Brain microvascular endothelial cell (primary cell): Measurements from ENCODE around the gene FRAS1.

Experiments used
- DNase-seq: peaks from one replicate; pipeline ENCODE4 v3.0.0-alpha.2; 2020
- H3K27ac ChIP-seq: fragments of 250-450 bp; sonication (Bioruptor Pico); 2 replicates; pipeline ENCODE4 v1.5.1; 2020; ENCODE audit warnings: mild to moderate bottlenecking, moderate library complexity
- H3K27me3 ChIP-seq: fragments of 250-450 bp; sonication (Bioruptor Pico); replicated peaks from 2 replicates; pipeline ENCODE4 v1.5.1; 2020; ENCODE audit warnings: mild to moderate bottlenecking
- H3K36me3 ChIP-seq: fragments of 250-450 bp; sonication (Bioruptor Pico); replicated peaks from 2 replicates; pipeline ENCODE4 v1.5.1; 2020; ENCODE audit warnings: mild to moderate bottlenecking
- H3K4me3 ChIP-seq: 2 replicates; pipeline ENCODE4 v1.5.1; 2011; ENCODE audit warnings: low read depth, mild to moderate bottlenecking, control low read depth, low read length, moderate library complexity
- CTCF ChIP-seq: IDR thresholded peaks from 2 replicates; pipeline ENCODE4 v1.5.1; 2011; ENCODE audit warnings: low read depth, mild to moderate bottlenecking, moderate library complexity, low read length, control low read depth, inconsistent platforms; ENCODE audit errors: missing control alignments
- in situ Hi-C: cut with HindIII; loops from 2 replicates; pipeline ENCODE4 v1.10.0; 2017; ENCODE audit warnings: low sequenced_read_pairs, low pct_ligation_motif_present

Gene FRAS1

GRCh38 chr4:78129383-78130108 lies 72.4 kb downstream of the FRAS1 start:
- no peak for TF ChIP-seq CTCF
- Histone ChIP-seq H3K4me3 (no peak overlapping the region), H3K36me3 (no peaks in the 10 kb centered on the region), H3K27me3 (no peaks in the 10 kb centered on the region), H3K27ac (no peak overlapping the region)
- in situ Hi-C loops, result no loop called here
- DNase-seq, result no peak

DNA sequence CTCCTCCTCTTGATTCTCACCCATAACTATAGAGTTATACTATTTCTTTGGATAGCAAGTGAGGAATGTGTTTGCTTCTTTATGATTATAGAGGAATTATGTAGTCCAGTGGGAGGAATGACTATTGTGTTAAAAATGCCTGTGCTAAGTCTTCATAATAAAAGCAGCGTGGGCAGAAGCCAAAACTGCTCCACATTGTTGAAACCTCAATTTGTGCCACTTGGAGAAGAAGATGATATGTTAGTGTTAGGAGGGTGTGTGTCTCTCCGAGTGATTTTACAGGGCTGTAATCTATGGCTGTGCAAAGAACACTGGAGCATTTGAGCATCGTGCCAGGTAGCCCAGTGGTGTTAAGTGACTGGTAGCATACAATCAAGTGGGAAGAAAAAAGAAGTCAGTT lies 74.3 kb downstream of the FRAS1 start:
- peak; percentile 9 for DNase-seq
- Histone ChIP-seq H3K36me3 (no peaks in the 10 kb centered on the region), H3K4me3 (no peak overlapping the region), H3K27ac (no peak overlapping the region), H3K27me3 (no peaks in the 10 kb centered on the region)
- no peak for TF ChIP-seq CTCF
- in situ Hi-C loops, result no loop called here

GRCh38 chr4:78136109-78137081 lies 79.3 kb downstream of the FRAS1 start:
- in situ Hi-C loops, result no loop called here
- no peak for DNase-seq
- H3K27me3 ChIP-seq, result no peaks in the 10 kb centered on the region
- no peak for TF ChIP-seq CTCF
- H3K4me3 ChIP-seq, result no peak overlapping the region
- no peaks in the 10 kb centered on the region for H3K36me3 ChIP-seq
- H3K27ac ChIP-seq, result no peak overlapping the region

DNA sequence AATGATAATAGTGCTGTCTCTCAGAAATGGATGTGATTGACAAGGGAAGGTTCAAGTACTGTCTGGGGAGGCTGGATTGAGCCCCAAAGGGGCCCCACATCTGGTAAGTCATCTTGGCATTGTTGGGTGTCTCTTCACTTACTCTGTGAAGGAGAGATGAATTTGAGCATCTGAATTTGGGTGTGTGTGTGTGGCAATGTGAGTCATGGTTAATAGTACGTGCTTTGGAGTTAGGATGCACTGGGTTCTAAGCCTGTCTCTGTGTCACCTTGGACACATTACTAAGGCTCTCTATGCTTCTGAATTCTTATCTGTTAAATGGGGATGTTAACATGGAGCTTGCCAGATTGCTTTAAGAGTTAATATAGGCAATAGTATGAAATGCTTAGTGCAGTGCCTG lies 80.4 kb downstream of the FRAS1 start:
- in situ Hi-C loops, result no loop called here
- H3K27me3 ChIP-seq, result no peaks in the 10 kb centered on the region
- TF ChIP-seq CTCF, result no peak
- H3K27ac ChIP-seq, result no peak overlapping the region
- no peak for DNase-seq
- H3K36me3 ChIP-seq, result no peaks in the 10 kb centered on the region
- H3K4me3 ChIP-seq, result no peak overlapping the region

GRCh38 chr4:78138252-78138651 lies 81.1 kb downstream of the FRAS1 start:
- H3K27me3 ChIP-seq, result no peaks in the 10 kb centered on the region
- H3K4me3 ChIP-seq, result no peak overlapping the region
- no peak overlapping the region for H3K27ac ChIP-seq
- in situ Hi-C loops, result no loop called here
- TF ChIP-seq CTCF, result no peak
- DNase-seq, result no peak
- H3K36me3 ChIP-seq, result no peaks in the 10 kb centered on the region
